Glomerular endothelial cell (primary cell): ENCODE results near the gene NATD1. TPM values are rescaled to one million over a fixed set of nuclear protein-coding genes. Genes with fewer than 3 reads are reported as not detected.

Experiments
- DNase-seq: peaks from one replicate; pipeline ENCODE4 v3.0.0-alpha.2; 2011; ENCODE audit warnings: low read depth, low spot score; ENCODE audit errors: extremely low read depth
- total RNA-seq: library from RNA; depleted of rRNA; stranded (reverse); fragments of >200 nt; gene quantifications from 2 replicates; pipeline ENCODE4 v1.2.3, GENCODE V29; 2015

The NATD1 gene, protein sequence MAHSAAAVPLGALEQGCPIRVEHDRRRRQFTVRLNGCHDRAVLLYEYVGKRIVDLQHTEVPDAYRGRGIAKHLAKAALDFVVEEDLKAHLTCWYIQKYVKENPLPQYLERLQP
- 12.1 and 13.9 TPM in 2 replicates for total RNA-seq

- peak; percentile 22 for DNase-seq
Observed at GRCh38 chr17:21252796-21253645, at the start of gene NATD1. Gene NATD1, minus strand, starts transcription at chr17:21253410. Its CDS starts 146 bp downstream, at chr17:21253264.

- DNase-seq: no peak
Observed at GRCh38 chr17:21301593-21302550, 48.7 kb upstream of the NATD1 start.

DNA sequence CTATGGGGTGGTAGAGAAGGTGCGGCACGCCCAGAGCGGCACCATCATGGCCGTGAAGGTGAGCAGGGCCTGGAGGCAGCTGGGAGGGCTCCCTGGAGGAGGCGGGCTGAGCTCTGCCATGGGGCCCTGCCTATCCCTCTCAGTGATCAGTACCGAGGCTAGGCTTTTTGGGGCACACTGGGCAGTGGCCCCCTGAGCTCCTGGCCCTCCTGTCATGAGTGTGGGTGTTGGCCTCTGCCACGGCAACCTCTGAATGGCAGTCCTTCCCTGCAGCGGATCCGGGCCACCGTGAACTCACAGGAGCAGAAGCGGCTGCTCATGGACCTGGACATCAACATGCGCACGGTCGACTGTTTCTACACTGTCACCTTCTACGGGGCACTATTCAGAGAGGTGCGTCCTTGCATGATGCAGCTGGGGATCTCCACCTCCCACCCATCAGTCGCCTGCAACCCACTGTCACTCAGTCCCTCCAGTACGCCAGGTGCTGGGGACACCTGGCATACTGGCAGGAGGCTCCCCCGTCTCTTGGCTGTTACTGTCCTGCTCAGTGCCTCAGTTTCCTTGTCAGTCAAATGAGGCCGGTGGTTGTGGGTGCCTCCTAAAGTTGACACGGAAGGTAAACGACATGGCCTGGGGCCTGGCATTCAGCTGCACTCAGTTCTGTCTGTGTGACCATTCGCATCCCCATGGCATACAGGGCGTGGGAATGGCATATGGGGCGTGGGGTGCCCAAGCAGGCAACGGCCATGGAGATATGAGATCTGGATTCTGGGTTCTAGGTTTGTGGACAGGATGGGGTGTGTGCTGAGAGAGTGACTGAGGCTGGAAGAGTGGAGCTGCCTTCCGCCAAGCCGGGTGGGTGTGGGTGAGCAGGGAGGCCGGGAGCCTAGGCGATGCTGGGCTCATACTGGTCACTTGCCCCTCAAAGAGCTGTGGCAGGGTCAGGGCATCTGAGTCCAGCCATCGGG lies 47.7 kb upstream of the NATD1 start:
- DNase-seq: no peak

GRCh38 chr17:21299981-21300600 lies 46.9 kb upstream of the NATD1 start:
- no peak for DNase-seq

- no peak for DNase-seq
Observed at GRCh38 chr17:21298983-21299519, 45.8 kb upstream of the NATD1 start.

GRCh38 chr17:21298056-21298982 lies 45.1 kb upstream of the NATD1 start:
- DNase-seq: no peak

- DNase-seq: no peak
Observed at GRCh38 chr17:21297597-21297996, 44.4 kb upstream of the NATD1 start.

GRCh38 chr17:21297026-21297520 lies 43.9 kb upstream of the NATD1 start:
- DNase-seq: no peak

GRCh38 chr17:21296097-21297025 lies 43.2 kb upstream of the NATD1 start:
- DNase-seq: no peak

- no peak for DNase-seq
Observed at GRCh38 chr17:21295036-21295952, 42.1 kb upstream of the NATD1 start.

DNA sequence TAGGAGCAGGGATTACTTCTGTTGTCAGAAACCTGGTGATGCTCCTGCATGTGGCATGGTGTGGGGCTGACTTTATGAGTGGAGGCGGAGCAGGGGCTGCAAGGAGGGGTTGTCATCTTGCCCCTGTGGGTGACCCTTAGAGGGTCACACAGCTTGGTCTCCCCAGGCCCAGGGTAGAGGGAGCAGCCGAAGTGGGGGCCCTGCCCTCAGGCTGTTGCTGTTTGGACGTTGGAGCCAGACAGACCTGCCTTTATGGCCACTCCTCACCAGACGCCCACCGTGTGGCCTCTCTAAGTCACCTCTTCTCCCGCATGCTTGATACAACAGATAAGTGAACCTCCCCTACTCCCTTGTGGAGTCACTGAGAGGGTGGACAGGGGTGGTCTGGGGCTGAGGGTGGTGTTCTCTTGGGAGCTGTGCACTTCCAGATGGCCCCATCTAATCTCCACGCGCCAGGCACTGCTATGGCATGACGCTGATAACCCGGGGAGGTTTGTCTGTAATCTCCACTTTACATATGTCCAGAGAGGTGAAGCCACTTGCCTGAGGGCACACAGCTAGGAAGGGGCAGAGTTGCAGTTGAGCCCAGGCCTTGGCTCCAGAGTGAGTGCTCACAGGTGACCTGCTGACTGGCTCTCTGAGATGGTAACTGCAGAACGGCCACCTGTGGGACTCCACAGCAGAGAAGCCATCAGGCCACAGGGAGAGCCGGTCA lies 41.3 kb upstream of the NATD1 start:
- DNase-seq: no peak

- no peak for DNase-seq
Observed at GRCh38 chr17:21293831-21294210, 40.6 kb upstream of the NATD1 start.

- no peak for DNase-seq
Observed at GRCh38 chr17:21292867-21293830, 39.9 kb upstream of the NATD1 start.

GRCh38 chr17:21291862-21292261 lies 38.7 kb upstream of the NATD1 start:
- no peak for DNase-seq
